OCI-LY1 (cell line): Measurements from ENCODE around the gene SMURF2.

Experiments used
- H2AFZ ChIP-seq: fragments of 200-600 bp; sonication (generic), shearing (Covaris generic); 2 replicates; pipeline ENCODE4 v1.6.0; 2014; ENCODE audit warnings: antibody characterized with exemption, mild to moderate bottlenecking, low read length
- H3F3A ChIP-seq: fragments of 200-600 bp; sonication (generic), shearing (Covaris generic); 2 replicates; pipeline ENCODE4 v1.6.0; 2014; ENCODE audit warnings: mild to moderate bottlenecking, antibody characterized with exemption, low read length, moderate library complexity; ENCODE audit not compliant: insufficient read depth
- H3K27ac ChIP-seq: fragments of 200-600 bp; sonication (generic); 2 replicates; pipeline ENCODE4 v1.5.1; 2014; ENCODE audit warnings: low read length, mixed run types, mild to moderate bottlenecking, low read depth; ENCODE audit not compliant: poor library complexity, severe bottlenecking
- H3K27me3 ChIP-seq: fragments of 200-600 bp; sonication (generic); 2 replicates; pipeline ENCODE4 v1.6.0; 2014; ENCODE audit warnings: antibody characterized with exemption, mild to moderate bottlenecking, low read length, moderate library complexity; ENCODE audit not compliant: insufficient read depth
- H3K36me3 ChIP-seq: fragments of 200-600 bp; sonication (generic); 2 replicates; pipeline ENCODE4 v1.6.1; 2014; ENCODE audit warnings: mild to moderate bottlenecking, antibody characterized with exemption, low read length, moderate library complexity, mixed read lengths; ENCODE audit not compliant: insufficient read depth
- H3K4me1 ChIP-seq: fragments of 200-600 bp; sonication (generic); 2 replicates; pipeline ENCODE4 v1.5.1; 2014; ENCODE audit warnings: mild to moderate bottlenecking, low read length, moderate library complexity; ENCODE audit not compliant: insufficient read depth, severe bottlenecking
- H3K4me2 ChIP-seq: fragments of 200-600 bp; sonication (generic), shearing (Covaris generic); 2 replicates; pipeline ENCODE4 v1.6.1; 2014; ENCODE audit warnings: low read length
- H3K4me3 ChIP-seq: fragments of 200-600 bp; sonication (generic); 2 replicates; pipeline ENCODE4 v1.5.1; 2014; ENCODE audit warnings: low read length, low read depth, mild to moderate bottlenecking, mixed read lengths; ENCODE audit not compliant: poor library complexity, severe bottlenecking
- H3K79me2 ChIP-seq: fragments of 200-600 bp; shearing (Covaris generic); 2 replicates; pipeline ENCODE4 v1.6.1; 2016; ENCODE audit warnings: mixed run types, low read length, mixed read lengths; ENCODE audit not compliant: insufficient read depth
- H3K9ac ChIP-seq: fragments of 200-600 bp; sonication (generic), shearing (Covaris generic); 2 replicates; pipeline ENCODE4 v1.6.1; 2014; ENCODE audit warnings: mild to moderate bottlenecking, low read length, mixed read lengths
- H3K9me2 ChIP-seq: fragments of 200-600 bp; sonication (generic), shearing (Covaris generic); 2 replicates; pipeline ENCODE4 v1.6.1; 2014; ENCODE audit warnings: low read depth, mild to moderate bottlenecking, low read length, mixed read lengths
- H3K9me3 ChIP-seq: fragments of 200-600 bp; shearing (Covaris generic); 2 replicates; pipeline ENCODE4 v1.6.1; 2014; ENCODE audit warnings: low read length, mixed read lengths
- H4K20me1 ChIP-seq: fragments of 200-600 bp; sonication (generic), shearing (Covaris generic); 2 replicates; pipeline ENCODE4 v1.6.0; 2016; ENCODE audit warnings: mild to moderate bottlenecking, low read length; ENCODE audit not compliant: insufficient read depth
- EZH2 ChIP-seq: fragments of 200-600 bp; sonication (generic), shearing (Covaris generic); IDR thresholded peaks from 2 replicates; pipeline ENCODE4 v1.8.0; 2017; ENCODE audit warnings: borderline replicate concordance, mixed run types, mild to moderate bottlenecking, antibody characterized with exemption, low read length, moderate library complexity, mixed read lengths
- TF ChIP-seq, protein P1 (sequence below): fragments of 200-600 bp; sonication (generic), shearing (Covaris generic); IDR thresholded peaks from 2 replicates; pipeline ENCODE4 v1.5.1; 2017; ENCODE audit warnings: mild to moderate bottlenecking, antibody characterized with exemption, low read length, moderate library complexity, mixed read lengths

The SMURF2 gene

GRCh38 chr17:64638552-64639203 lies 23.4 kb downstream of the SMURF2 start:
- Histone ChIP-seq H2AFZ (no peak overlapping the region), H3K27ac (no peak overlapping the region), H3K9me3 (no peaks in the 10 kb centered on the region; the same call in 1 of the 2 replicates), H4K20me1 (no peaks in the 10 kb centered on the region), H3K36me3 (peaks cover 6% of the 10 kb centered on the region; the same call in 1 of the 2 replicates), H3K4me2 (no peak overlapping the region), H3K4me3 (no peak overlapping the region), H3K9me2 (no peaks in the 10 kb centered on the region), H3K27me3 (no peaks in the 10 kb centered on the region), H3K4me1 (peaks cover 9% of the 10 kb centered on the region), H3F3A (no peaks in the 10 kb centered on the region), H3K79me2 (peaks cover 10% of the 10 kb centered on the region; the same call in 1 of the 2 replicates), H3K9ac (no peak overlapping the region)
- no peak for TF ChIP-seq EZH2
- TF ChIP-seq, protein P1, sequence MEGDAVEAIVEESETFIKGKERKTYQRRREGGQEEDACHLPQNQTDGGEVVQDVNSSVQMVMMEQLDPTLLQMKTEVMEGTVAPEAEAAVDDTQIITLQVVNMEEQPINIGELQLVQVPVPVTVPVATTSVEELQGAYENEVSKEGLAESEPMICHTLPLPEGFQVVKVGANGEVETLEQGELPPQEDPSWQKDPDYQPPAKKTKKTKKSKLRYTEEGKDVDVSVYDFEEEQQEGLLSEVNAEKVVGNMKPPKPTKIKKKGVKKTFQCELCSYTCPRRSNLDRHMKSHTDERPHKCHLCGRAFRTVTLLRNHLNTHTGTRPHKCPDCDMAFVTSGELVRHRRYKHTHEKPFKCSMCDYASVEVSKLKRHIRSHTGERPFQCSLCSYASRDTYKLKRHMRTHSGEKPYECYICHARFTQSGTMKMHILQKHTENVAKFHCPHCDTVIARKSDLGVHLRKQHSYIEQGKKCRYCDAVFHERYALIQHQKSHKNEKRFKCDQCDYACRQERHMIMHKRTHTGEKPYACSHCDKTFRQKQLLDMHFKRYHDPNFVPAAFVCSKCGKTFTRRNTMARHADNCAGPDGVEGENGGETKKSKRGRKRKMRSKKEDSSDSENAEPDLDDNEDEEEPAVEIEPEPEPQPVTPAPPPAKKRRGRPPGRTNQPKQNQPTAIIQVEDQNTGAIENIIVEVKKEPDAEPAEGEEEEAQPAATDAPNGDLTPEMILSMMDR = no peak

DNA sequence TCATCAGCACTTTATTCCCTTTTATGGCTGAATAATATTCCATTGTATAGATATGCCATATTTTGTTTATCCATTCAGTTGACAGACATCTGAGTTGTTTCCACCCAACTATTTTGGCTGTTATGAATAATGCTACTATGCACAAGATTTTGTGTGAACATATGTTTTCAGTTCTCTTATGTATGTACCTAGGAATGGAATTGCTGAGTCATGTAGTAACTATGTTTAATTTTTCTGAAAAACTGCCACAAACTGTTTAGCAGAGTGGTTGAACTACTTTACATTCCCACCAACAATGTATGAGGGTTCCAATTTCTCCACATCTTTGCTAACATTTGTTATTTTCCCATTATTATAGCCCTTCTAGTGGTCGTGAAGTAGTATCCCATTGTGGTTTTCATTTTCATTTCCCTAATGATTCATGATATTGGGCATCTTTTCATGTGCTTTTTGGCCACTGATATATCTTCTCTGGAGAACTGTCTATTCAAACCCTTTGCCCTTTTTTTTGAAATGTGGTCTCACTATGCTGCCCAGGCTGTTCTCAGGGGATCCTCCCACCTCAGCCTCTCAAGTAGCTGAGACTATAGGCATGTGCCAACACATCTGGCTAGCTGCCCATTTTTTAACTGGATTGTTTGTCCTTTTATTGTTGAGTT lies 26.3 kb downstream of the SMURF2 start:
- no peak for TF ChIP-seq EZH2
- TF ChIP-seq, protein P1 = no peak
- H2AFZ ChIP-seq = no peak overlapping the region
- H3K4me2 ChIP-seq = no peak overlapping the region
- H3F3A ChIP-seq = no peaks in the 10 kb centered on the region
- H4K20me1 ChIP-seq = no peaks in the 10 kb centered on the region
- no peaks in the 10 kb centered on the region for H3K27me3 ChIP-seq
- peaks cover 13% of the 10 kb centered on the region for H3K79me2 ChIP-seq
- no peak overlapping the region for H3K4me3 ChIP-seq
- H3K9ac ChIP-seq = no peak overlapping the region
- H3K36me3 ChIP-seq = peaks cover 6% of the 10 kb centered on the region; the same call in 1 of the 2 replicates
- H3K9me2 ChIP-seq = no peaks in the 10 kb centered on the region
- H3K4me1 ChIP-seq = peaks cover 9% of the 10 kb centered on the region
- H3K27ac ChIP-seq = no peak overlapping the region
- H3K9me3 ChIP-seq = no peaks in the 10 kb centered on the region; the same call in 1 of the 2 replicates

- Histone ChIP-seq H3K4me1 (peaks cover 3% of the 10 kb centered on the region), H3K79me2 (peaks cover 3% of the 10 kb centered on the region; the same call in 1 of the 2 replicates), H2AFZ (no peak overlapping the region), H3F3A (no peaks in the 10 kb centered on the region), H3K4me3 (no peak overlapping the region), H3K9ac (no peak overlapping the region), H3K36me3 (peaks cover 6% of the 10 kb centered on the region; the same call in 1 of the 2 replicates), H3K27ac (no peak overlapping the region), H3K9me3 (no peaks in the 10 kb centered on the region; the same call in 1 of the 2 replicates), H4K20me1 (no peaks in the 10 kb centered on the region), H3K4me2 (no peak overlapping the region), H3K27me3 (no peaks in the 10 kb centered on the region), H3K9me2 (no peaks in the 10 kb centered on the region)
- TF ChIP-seq, protein P1 = no peak
- TF ChIP-seq EZH2 = no peak
Measured at GRCh38 chr17:64634218-64634617, 27.9 kb downstream of the SMURF2 start.
